Activated naive CD4-positive, alpha-beta T cell treated with anti-CD3 and anti-CD28 coated beads, Interleukin-2, amount 50 U/mL, for 72 hours (primary cell): ENCODE measurements around the gene RAI14. TPM values are rescaled to one million over a fixed set of nuclear protein-coding genes. Genes with fewer than 3 reads are reported as not detected.

Source experiments
- ATAC-seq, 2 donors: fragments of 150-1000 bp; cut with Tn5 transposase; 2 replicates each; pipeline ENCODE4 v1.10.0; 2021; ENCODE audit warnings: mild to moderate bottlenecking in 2 of 2, moderate library complexity in 2 of 2
- DNase-seq, 2 donors: peaks; one replicate each; pipeline ENCODE4 v3.0.0; 2021 to 2022; ENCODE audit warnings: low spot score in 2 of 2
- H3K27ac Mint-ChIP-seq, 2 donors: one replicate each; pipeline ENCODE4 v1.8.0; 2022; ENCODE audit warnings: mild to moderate bottlenecking in 2 of 2, mixed read lengths in 2 of 2
- H3K36me3 Mint-ChIP-seq, 2 donors: one replicate each; pipeline ENCODE4 v1.8.0; 2022; ENCODE audit warnings: mixed read lengths in 2 of 2
- H3K9me3 Mint-ChIP-seq, 2 donors: one replicate each; pipeline ENCODE4 v1.8.0; 2022; ENCODE audit warnings: mixed read lengths in 2 of 2
- total RNA-seq, 2 donors: library from RNA; stranded (reverse); gene quantifications; one replicate each; pipeline ENCODE4 v1.2.3, GENCODE V29; 2022

RAI14 gene
- total RNA-seq, 2 donors from 2014 or later: 1.0 to 4.7 TPM

DNA sequence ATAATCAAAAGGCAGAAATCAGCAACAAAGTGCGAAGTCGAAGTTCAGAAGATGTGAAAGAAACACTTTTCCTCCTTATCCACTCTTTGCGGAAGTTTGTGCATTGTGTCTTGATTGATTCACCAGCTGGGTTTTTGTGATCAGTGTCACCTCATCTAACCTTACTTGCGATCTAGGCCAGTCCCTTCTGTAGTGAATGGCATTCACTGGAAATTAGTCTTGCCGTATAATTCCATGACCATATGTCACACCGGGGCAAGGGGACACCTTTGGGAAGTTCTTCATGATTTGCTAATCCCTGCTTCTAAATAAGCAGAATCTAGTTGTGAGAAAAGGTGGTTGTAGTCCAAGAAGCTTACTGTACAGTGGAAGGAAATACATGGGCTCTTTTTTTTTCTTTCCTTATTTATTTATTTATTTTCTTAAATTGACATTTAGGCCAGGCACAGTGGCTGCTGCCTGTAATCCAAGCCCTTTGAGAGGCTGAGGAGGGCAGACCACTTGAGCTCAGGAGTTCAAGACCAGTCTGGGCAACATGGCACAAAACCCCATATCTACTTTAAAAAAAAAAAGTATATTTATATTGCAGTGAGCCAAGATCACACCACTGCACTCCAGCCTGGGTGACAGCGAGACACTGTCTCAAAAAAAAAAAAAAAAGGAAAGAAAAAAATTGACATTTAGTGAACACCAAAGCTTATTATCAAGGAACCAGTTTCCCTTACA is 7.8 kb downstream of the RAI14 start:
- no peak overlapping the region for H3K27ac Mint-ChIP-seq
- no peaks in the 10 kb centered on the region for H3K9me3 Mint-ChIP-seq
- H3K36me3 Mint-ChIP-seq: no peaks in the 10 kb centered on the region
- no peak for ATAC-seq
- no peak for DNase-seq

DNA sequence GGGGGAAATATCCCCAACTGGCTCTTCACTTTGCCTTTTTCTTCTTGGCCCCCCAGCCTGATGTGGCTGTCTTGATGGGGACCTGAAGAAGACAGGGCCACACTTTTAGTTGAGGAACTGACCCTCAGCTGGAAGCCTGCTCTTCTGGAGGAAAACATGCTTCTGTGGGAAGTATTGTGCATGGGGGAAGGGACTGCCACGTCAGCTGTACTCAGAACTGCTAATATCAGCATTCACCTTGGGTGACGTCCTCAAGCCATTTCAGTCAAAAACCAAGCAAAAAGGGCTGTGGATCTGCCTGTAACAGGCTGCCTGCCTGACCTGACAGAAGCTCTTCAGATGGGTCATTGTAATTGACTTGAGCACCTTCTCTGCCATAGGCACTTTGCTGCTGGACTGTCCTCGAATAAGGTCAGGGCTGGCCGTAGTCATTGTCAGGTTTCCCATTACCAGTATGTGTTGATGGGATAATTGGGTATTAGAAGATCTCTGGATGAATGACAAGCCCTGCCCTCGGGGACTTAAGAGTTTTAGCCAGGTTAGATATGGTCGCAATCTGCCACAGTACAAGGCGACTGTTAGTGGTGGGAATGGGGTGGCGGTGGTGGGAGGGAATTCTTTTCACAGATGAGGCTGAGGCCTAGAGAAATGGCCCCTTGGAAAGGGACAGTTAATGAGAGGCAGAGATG is 10.4 kb downstream of the RAI14 start:
- no peak overlapping the region for H3K27ac Mint-ChIP-seq
- no peak for DNase-seq
- ATAC-seq: no peak
- no peaks in the 10 kb centered on the region for H3K36me3 Mint-ChIP-seq
- no peaks in the 10 kb centered on the region for H3K9me3 Mint-ChIP-seq

DNA sequence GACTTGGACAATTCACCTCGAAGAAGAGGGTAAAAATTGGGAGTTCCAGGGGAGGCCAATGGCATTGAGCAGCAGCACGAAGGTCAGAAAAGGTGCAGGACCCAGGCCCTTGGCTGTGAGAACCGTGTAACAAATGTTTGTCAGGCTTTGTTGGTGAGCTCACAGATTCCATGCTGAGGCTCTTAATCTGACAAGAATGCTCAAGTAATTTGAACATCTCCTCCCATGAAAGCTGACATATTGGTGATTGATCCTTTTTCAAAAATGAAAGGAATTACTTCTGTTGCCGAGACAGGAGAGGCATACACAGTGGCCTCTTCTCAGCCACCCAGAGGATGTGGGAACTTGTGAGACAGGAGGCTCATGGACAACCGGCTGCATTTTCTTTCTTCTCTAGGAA is 11.6 kb downstream of the RAI14 start:
- DNase-seq (no peak), ATAC-seq (no peak)
- Mint-ChIP-seq H3K9me3 (no peaks in the 10 kb centered on the region), H3K27ac (no peak overlapping the region), H3K36me3 (no peaks in the 10 kb centered on the region)

DNA sequence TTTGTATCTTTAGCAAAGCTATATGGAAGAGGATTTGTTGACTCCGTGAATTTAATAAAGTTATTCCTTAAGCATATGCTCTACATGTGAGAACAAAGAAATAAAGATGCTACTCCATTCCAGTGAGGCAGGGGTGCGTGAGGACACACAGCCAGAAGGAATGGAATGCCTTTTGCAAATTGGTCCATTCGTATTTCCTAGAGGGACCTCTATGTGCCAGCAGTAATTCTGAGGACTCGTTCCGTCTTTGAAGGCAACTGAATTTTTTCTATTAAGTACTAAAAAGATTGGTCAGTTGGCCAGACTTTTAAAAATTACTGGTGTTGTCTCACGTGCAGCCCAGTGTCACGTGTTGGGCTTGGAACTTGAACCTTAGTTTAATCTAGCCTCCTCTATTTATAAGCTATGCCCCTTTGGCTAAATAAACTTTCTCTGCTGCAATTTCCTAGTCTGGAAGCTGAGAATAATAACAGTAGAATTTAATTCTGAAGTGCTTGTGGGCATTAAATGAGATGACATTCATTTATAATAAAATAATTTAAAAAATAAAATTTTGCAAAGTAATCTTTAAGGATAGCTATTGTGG is 13.9 kb downstream of the RAI14 start:
- ATAC-seq (no peak), DNase-seq (no peak)
- Mint-ChIP-seq H3K9me3 (no peaks in the 10 kb centered on the region), H3K36me3 (no peaks in the 10 kb centered on the region), H3K27ac (no peak overlapping the region)

DNA sequence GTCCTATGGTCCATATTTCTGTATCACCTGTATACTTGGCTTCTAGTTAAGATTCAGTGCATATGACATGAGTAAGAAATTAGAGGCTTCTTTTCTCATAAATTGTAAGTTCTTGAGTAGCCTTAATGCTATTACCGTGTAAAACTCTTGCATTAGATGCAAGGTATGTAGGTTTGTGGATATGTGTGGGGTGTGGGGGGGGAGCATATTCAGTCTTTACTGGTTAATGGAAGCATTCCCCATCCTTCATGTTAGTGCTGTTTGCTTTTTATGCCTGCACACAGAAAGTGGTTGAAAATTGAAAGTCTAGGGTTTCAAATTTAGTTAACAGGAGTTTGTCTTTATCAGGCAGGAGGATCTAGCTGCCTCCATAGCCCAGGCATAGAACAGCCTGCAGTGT is 16.1 kb downstream of the RAI14 start:
- DNase-seq (no peak), ATAC-seq (no peak)
- Mint-ChIP-seq H3K27ac (no peak overlapping the region), H3K9me3 (no peaks in the 10 kb centered on the region), H3K36me3 (no peaks in the 10 kb centered on the region)

DNA sequence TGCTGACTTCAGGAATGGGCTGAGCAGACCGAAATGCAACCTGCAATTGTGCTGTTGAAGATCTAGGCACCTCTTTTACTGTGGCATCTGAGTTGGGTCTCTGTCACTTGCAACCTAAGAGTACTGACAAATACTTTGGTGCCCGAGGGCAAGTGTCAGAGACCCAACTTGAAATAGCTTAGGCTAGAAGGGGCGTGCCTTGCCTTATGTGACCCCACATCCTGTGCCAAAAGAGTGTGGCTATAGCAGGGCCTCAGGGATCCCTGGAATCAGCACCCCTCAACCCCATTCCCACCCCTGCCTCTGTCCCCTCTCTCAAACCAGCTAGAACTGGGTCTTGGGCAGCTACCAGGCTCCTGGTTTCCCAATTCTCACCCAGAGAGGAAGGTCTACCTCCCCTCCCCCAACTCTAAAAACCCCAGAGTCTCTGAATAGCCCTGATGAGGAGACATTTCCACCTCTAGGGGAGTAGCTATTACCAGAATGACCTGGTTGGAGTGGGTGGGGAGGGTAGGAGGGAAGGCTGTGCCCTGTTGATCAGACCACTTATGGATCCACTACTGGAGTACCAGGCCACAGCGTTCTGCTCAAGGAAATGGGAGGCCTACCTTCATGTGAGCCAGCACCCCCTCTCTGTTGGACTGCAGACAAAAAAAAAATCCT is 17.5 kb downstream of the RAI14 start:
- no peak for ATAC-seq
- no peaks in the 10 kb centered on the region for H3K36me3 Mint-ChIP-seq
- no peak overlapping the region for H3K27ac Mint-ChIP-seq
- no peak for DNase-seq
- no peaks in the 10 kb centered on the region for H3K9me3 Mint-ChIP-seq

DNA sequence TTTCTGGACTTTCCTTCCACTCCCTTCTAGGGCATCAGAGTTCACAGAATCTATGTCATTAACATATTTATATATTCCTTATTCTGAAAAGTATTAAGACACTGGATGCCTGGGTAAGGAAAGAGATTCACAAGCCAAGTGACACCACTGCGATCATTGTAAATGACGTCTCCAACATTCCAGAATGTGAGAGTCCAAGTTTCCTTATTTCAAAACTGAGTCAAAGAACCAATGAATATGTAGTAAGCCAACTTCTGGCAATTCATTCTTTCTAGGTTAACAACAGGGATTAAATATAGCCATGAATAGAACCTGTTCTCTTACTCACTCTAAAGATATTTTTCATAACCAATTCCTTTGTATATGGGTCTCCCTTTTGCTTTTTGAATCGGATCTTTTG is 18.1 kb downstream of the RAI14 start:
- Mint-ChIP-seq H3K36me3 (no peaks in the 10 kb centered on the region), H3K9me3 (no peaks in the 10 kb centered on the region), H3K27ac (no peak overlapping the region)
- no peak for ATAC-seq
- DNase-seq: no peak

DNA sequence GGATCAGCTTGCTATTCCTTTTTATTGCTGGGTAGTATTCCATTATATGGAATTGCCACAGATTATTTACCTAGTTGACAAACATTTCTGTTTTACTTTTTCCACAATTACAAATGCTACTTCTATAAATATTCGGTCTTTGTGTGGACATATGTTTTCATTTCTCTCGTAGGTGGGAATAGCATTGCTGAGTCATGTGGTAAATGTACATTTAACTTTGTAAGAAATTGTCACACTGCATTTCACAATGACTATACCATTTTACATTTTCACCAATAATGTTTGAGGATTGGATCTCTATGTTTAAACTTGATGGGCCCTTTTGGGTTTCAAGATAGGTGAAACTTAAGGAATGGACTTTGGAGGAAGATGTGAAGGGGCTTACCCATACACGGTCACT is 19.7 kb downstream of the RAI14 start:
- Mint-ChIP-seq H3K27ac (no peak overlapping the region), H3K36me3 (no peaks in the 10 kb centered on the region), H3K9me3 (no peaks in the 10 kb centered on the region)
- DNase-seq (no peak), ATAC-seq (no peak)

DNA sequence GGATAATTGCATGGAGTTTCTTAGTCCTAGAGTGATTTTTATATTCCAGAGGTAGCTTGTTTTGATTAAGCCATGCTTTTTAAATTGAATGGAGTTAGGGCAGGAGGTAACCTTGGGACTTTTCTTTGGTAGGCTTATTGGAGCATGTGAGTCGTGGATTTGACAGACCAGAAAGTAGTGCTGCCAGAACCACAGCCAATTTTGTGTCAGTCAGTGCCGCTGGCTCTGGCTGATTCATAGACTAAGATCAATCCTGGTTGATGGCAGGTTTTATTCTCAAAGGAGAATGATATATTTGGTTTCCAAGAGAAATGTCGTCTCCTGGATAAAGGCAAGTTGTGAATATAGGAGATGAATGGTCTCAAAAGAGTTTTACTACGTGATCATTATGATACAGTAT is 20.3 kb downstream of the RAI14 start:
- DNase-seq (no peak), ATAC-seq (no peak)
- H3K36me3 Mint-ChIP-seq: no peaks in the 10 kb centered on the region
- H3K27ac Mint-ChIP-seq: no peak overlapping the region
- no peaks in the 10 kb centered on the region for H3K9me3 Mint-ChIP-seq

DNA sequence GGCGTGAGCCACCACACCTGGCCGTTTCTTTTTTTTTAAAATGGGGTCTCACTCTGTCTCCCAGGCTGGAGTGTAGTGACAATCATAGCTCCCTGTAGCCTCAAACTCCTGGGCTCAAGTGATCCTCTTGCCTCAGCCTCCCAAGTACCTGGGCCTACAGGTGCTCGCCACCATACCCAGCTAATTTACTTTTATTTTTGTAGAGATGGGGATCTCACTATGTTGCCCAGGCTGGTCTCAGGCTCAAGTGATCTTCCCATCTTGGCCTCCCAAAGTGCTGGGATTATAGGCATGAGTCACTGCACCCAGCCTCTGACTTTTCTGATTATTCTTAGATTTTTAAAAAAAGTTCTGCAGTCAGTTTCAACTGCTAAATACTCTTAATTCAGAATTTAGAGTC is 21.3 kb downstream of the RAI14 start:
- Mint-ChIP-seq H3K9me3 (no peaks in the 10 kb centered on the region), H3K27ac (no peak overlapping the region), H3K36me3 (no peaks in the 10 kb centered on the region)
- no peak for ATAC-seq
- no peak for DNase-seq

DNA sequence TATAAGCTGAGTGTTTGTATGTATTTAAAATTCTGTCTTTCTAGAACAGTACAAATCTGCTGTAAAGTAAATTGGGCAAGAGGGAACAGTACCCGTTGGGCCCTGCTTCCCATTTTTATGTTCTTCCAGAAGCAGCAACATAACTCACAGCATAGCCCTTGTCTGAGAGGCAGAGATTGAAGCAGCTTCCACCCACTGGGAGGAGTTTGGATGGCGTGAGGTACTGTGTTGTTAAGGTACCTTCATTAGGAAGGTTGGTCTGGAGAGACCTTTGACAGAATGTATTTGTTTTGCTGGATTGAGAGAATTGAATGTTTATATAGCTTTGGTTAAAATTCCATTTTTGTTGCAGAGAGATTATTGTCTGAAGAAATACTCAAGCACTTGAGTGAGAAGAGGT is 24.8 kb downstream of the RAI14 start:
- Mint-ChIP-seq H3K36me3 (no peaks in the 10 kb centered on the region), H3K9me3 (no peaks in the 10 kb centered on the region), H3K27ac (no peak overlapping the region)
- ATAC-seq (no peak), DNase-seq (no peak)

DNA sequence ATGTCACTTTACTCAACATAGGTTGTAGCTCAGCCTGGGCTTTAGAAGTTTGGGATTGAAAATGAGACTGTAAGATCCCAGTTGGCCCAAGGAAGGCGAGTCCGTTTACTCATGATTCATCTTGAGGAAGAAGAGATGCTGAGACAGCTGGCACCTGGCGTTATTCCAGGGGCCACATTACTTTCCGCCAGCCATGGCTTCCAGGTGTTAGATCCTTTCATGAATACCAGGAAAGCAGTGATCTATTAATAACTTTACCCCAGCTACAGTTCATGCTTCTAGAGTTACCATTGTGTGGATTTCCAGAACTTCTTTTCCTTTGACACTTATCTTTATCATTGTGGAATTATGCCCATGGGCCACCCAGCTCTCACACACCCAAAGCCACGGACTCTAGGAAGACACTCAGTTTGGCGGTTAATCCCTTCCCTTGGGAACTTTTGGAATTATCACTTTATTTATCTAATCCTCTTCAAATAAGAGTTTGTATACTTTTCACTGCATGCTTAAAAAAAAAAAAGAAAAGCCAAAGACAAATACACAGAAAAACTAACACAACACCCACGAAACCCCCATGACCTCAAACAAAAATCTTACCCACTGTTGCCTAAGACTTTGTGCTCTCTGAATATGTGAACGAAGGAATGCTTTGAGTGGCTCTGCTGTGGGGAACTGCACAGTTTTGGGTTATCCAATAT is 26.9 kb downstream of the RAI14 start:
- no peak for ATAC-seq
- no peak overlapping the region for H3K27ac Mint-ChIP-seq
- no peaks in the 10 kb centered on the region for H3K36me3 Mint-ChIP-seq
- no peak for DNase-seq
- H3K9me3 Mint-ChIP-seq: no peaks in the 10 kb centered on the region

DNA sequence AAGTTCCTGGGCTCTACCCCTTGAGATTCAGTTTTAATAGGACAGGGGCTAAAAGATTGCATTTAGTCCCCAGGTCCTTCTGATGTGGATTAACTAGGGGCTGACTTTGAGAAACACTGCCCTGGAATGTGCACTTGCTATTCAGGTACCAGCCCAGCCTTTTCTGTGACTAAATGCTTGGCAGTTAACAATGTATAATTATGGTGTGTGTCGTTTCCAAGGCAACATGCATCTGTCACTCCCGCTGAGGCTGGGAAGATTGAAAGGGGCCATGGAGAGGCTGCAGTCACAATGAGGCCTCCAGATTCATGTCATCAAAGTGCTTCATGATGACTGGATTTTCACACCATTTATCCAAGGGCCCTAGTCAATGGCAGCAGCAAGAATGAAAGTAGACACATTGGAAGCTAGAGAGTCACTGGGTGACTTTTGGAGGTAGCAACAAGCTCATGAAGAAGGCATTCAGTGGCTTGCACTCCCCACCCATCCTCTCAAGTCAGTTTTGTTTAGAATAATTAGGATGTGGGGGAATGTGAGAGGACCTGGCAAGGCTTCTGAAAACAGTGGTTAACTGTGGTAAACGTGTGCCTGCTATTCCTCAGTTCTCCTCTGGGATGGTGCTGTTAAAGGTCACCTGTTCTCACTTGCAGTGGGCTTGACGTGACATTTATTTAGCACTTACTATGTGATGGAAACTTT is 28.3 kb downstream of the RAI14 start:
- Mint-ChIP-seq H3K9me3 (no peaks in the 10 kb centered on the region), H3K27ac (peak overlapping the region in 1 of 2 donors; percentile 65), H3K36me3 (no peaks in the 10 kb centered on the region)
- DNase-seq (peak in 1 of 2 donors; percentile 14), ATAC-seq (peak; percentile 72 to 79)

DNA sequence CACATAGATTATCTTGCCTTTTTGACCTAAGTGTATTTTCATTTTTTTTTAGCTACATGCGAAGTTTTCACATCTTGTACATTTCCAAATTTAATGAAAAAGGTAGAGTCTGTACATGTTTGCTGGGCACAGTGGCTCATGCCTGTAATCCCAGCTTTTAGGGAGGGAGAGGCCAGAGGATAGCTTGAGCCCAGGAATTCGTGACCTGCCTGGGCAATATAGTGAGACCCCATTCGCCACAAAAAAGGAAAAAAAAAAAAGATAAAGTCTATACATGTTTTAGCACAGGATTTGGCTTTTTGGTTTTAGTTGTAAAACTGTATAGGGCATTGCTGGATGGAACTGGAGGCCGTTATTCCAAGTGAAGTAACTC is 28.8 kb downstream of the RAI14 start:
- ATAC-seq (no peak), DNase-seq (no peak)
- H3K27ac Mint-ChIP-seq: peak overlapping the region in 1 of 2 donors; percentile 65
- no peaks in the 10 kb centered on the region for H3K9me3 Mint-ChIP-seq
- no peaks in the 10 kb centered on the region for H3K36me3 Mint-ChIP-seq

DNA sequence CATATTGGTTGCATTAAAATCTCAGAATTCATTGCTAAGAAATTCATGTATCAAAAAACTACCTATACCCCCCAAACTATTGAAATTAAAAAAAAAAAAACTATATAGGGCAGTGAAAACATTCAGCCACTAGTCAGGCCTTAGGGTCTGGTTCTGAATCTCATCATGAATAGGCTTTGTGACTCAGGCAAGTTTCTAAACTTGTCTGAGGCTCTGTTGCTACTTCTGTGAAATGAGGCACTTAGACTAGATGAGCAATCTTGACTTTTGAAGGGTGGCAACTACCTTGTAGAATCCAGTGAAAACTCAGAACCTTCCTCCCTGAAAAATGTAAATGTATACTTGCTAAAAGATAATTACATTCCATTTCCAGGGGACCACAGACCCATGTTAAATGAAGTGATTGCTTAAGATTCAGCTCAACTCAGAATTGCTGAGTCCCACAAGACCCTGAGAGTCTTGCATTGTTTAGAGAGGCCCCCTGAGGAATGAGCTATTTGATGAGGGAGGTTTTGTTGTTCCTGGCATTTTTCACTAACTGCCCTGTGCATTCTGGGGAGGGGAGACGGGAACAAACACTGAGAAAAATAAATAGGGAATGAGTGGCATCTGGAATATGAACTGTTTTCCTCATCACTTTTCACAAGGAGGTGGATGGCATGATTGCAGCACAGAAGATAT is 29.5 kb downstream of the RAI14 start:
- H3K36me3 Mint-ChIP-seq: no peaks in the 10 kb centered on the region
- no peaks in the 10 kb centered on the region for H3K9me3 Mint-ChIP-seq
- H3K27ac Mint-ChIP-seq: no peak overlapping the region
- DNase-seq (no peak), ATAC-seq (peak; percentile 65 to 85)

DNA sequence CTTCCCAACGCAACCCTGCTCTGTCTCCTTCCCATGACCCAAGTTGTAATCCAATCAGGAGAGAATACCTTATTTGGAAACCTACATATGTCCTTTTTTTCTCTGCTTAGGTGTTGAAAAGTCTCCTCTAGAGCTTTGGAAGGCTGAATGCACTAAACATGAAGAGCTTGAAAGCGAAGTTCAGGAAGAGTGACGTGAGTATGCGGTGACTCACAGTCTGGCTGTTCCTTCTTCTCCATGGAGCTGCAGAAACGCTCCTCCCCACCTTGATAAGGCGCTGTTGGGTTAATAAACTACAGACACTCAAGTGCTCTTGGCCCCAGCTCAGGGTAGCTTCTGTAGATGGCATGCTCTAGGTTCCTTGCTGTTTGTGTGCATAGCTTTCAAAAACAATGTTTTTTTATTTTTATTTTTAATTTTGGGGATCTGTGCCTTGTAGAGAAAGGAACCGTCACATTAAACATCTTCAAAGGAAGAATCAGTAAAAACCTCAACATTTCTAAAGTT is 30.7 kb downstream of the RAI14 start:
- Mint-ChIP-seq H3K27ac (no peak overlapping the region), H3K36me3 (no peaks in the 10 kb centered on the region), H3K9me3 (no peaks in the 10 kb centered on the region)
- ATAC-seq (no peak), DNase-seq (no peak)
